Thyroid gland (tissue), 4 donors: ENCODE measurements around the gene LMAN2L. TPM values are rescaled to one million over a fixed set of nuclear protein-coding genes. Genes with fewer than 3 reads are reported as not detected.

Source experiments
- DNase-seq, 2 donors: peaks; one replicate each; pipeline ENCODE4 v3.0.0-alpha.2; 2019
- H3K27ac ChIP-seq, 3 donors: fragments of 200-600 bp; sonication (generic); 1 replicate in 2 of 3; 2 replicates in 1 of 3; pipeline ENCODE4 v1.5.1; 2016 to 2019; ENCODE audit warnings: mild to moderate bottlenecking in 1 of 3, moderate library complexity in 1 of 3
- H3K27me3 ChIP-seq: fragments of 200-600 bp; sonication (generic); one replicate; pipeline ENCODE4 v1.5.1; 2019
- H3K36me3 ChIP-seq, 2 donors: fragments of 200-600 bp; sonication (generic); one replicate each; pipeline ENCODE4 v1.5.1; 2016 to 2019
- H3K4me1 ChIP-seq, 2 donors: fragments of 200-600 bp; sonication (generic); one replicate each; pipeline ENCODE4 v1.5.1; 2017 to 2019
- H3K4me3 ChIP-seq, 3 donors: fragments of 200-600 bp; sonication (generic); replicated peaks in 1 of 3; 1 replicate in 2 of 3; 2 replicates in 1 of 3; pipeline ENCODE4 v1.5.1; 2016; ENCODE audit warnings: mild to moderate bottlenecking in 1 of 3
- H3K9me3 ChIP-seq: fragments of 200-600 bp; sonication (generic); one replicate; pipeline ENCODE4 v1.5.1; 2017
- POLR2A ChIP-seq, 2 donors: fragments of 450-650 bp; IDR thresholded peaks; one replicate each; pipeline ENCODE4 v1.6.1; 2017; ENCODE audit warnings: antibody characterized with exemption in 2 of 2, mild to moderate bottlenecking in 2 of 2, moderate library complexity in 1 of 2
- WGBS, 2 donors: methylation state at CpG; one replicate each; pipeline ENCODE4 v1.1.5; 2017; 5-methylcytosine and 5-hydroxymethylcytosine counted together
- intact Hi-C: fragments of 100-400 bp; cut with DNase I; formaldehyde crosslinking; loops from one replicate; pipeline ENCODE4 v1.15.1; 2023
- total RNA-seq, 4 donors: library from RNA; depleted of rRNA; stranded (reverse); fragments of >200 nt; gene quantifications; one replicate each; pipeline ENCODE4 v1.2.3, GENCODE V29; 2016
- TF ChIP-seq, protein P1 (sequence below), 6 experiments: fragments of 200-600 bp in 3 of 6; fragments of 450-650 bp in 3 of 6; sonication (generic) in 3 of 6; IDR thresholded peaks; one replicate each; pipeline ENCODE4 v1.5.1; 2016 to 2019; ENCODE audit warnings: antibody characterized with exemption in 6 of 6, mild to moderate bottlenecking in 2 of 6, inconsistent platforms in 1 of 6, moderate library complexity in 1 of 6

The LMAN2L gene
- total RNA-seq, 4 donors from 2014 or later: 22.8 to 32.9 (median 29.2) TPM

- Histone ChIP-seq H3K4me3 (no peak overlapping the region), H3K36me3 (no peaks in the 10 kb centered on the region), H3K27ac (no peak overlapping the region), H3K4me1 (no peaks in the 10 kb centered on the region), H3K27me3 (no peaks in the 10 kb centered on the region), H3K9me3 (no peaks in the 10 kb centered on the region)
- intact Hi-C loops: no loop called here
- WGBS, 2 donors: 96 to 97% methylated on average over 8 of the region's 8 CpGs
- DNase-seq: no peak
- TF ChIP-seq, protein P1, sequence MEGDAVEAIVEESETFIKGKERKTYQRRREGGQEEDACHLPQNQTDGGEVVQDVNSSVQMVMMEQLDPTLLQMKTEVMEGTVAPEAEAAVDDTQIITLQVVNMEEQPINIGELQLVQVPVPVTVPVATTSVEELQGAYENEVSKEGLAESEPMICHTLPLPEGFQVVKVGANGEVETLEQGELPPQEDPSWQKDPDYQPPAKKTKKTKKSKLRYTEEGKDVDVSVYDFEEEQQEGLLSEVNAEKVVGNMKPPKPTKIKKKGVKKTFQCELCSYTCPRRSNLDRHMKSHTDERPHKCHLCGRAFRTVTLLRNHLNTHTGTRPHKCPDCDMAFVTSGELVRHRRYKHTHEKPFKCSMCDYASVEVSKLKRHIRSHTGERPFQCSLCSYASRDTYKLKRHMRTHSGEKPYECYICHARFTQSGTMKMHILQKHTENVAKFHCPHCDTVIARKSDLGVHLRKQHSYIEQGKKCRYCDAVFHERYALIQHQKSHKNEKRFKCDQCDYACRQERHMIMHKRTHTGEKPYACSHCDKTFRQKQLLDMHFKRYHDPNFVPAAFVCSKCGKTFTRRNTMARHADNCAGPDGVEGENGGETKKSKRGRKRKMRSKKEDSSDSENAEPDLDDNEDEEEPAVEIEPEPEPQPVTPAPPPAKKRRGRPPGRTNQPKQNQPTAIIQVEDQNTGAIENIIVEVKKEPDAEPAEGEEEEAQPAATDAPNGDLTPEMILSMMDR (IDR thresholded peaks at IDR 0.05): no peak
- TF ChIP-seq POLR2A (IDR thresholded peaks at IDR 0.05): no peak
Measured at GRCh38 chr2:96700086-96700485, 39.8 kb downstream of the LMAN2L start.

DNA sequence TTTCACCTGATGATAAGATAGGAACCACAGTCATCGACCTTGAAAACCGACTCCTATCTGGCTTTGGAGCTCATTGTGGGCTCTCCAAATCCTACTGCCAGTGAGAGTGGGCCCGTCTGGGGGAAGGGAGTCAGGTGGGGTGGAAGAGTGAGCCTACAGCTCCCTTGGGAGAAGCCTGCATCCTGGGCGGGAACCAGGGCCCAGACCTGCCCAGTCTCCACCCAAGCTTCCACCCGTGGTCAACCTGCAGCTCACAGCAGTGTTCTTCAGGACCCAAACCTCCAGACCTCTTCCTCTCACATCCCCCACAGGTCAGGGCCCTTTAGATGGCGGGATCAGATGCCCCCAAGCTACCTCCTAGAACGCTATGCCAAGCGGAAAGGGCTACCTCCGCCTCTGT is 40.2 kb downstream of the LMAN2L start:
- DNase-seq: no peak
- Histone ChIP-seq H3K4me3 (no peak overlapping the region), H3K27ac (no peak overlapping the region), H3K27me3 (no peaks in the 10 kb centered on the region), H3K4me1 (no peaks in the 10 kb centered on the region), H3K36me3 (no peaks in the 10 kb centered on the region), H3K9me3 (no peaks in the 10 kb centered on the region)
- WGBS, 2 donors: 82 to 90% methylated on average over 8 to 9 of the region's 9 CpGs
- intact Hi-C loops: no loop called here
- TF ChIP-seq, protein P1 (IDR thresholded peaks at IDR 0.05): no peak
- TF ChIP-seq POLR2A (IDR thresholded peaks at IDR 0.05): no peak

DNA sequence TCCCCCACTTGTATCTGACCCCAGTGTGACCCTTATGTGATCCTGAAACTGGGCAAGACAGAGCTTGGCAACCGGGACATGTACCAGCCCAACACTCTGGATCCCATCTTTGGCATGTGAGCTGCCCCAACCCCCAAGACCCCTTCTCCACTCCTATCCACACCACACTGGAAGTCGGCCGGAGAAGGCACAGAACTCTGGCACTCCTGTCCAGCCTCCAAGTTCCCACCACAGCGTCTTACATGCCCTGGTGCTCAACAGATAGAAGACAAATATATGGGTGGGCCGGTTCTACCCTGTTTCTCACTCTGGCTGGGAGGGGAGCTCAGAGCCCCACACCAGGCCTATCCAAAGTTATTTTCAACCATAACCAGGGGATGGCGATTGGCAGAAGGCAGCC is 40.8 kb downstream of the LMAN2L start:
- TF ChIP-seq POLR2A (IDR thresholded peaks at IDR 0.05): no peak
- TF ChIP-seq, protein P1 (IDR thresholded peaks at IDR 0.05): no peak
- Histone ChIP-seq H3K36me3 (no peaks in the 10 kb centered on the region), H3K4me1 (no peaks in the 10 kb centered on the region), H3K4me3 (no peak overlapping the region), H3K9me3 (no peaks in the 10 kb centered on the region), H3K27ac (no peak overlapping the region), H3K27me3 (no peaks in the 10 kb centered on the region)
- WGBS, 2 donors: 92 to 96% methylated on average over 6 of the region's 6 CpGs
- intact Hi-C loops: no loop called here
- no peak for DNase-seq

DNA sequence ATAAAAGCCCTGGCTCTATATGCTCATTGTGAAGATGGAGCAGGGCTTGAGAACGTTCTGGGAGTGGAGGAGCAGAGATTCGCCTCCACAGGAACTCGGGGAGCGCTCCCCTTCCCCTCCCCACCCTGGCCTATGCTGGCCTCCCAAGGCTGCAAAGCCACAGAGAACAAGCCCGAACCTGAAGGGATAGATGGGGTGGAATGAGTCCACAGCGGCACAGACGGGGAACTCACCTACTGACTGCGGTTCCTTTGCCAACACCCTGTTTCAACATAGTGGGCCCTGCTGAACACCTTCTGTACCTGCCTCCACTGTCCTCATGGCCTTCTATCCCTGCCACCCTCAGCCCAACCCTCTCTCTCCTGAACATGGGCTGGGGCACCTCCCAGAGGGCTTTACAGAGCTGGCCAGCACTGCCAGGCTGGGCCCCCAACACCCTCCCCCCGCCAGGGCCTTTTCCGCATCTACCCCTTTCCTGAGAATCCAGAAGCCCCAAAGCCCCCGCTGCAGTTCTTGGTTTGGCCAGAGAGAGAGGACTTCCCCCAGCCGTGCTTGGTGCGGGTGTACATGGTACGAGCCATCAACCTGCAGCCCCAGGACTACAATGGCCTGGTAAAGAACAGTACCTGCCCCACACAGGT is 41.5 kb downstream of the LMAN2L start:
- TF ChIP-seq, protein P1 (IDR thresholded peaks at IDR 0.05): no peak
- TF ChIP-seq POLR2A (IDR thresholded peaks at IDR 0.05): no peak
- Histone ChIP-seq H3K4me3 (no peak overlapping the region), H3K36me3 (no peaks in the 10 kb centered on the region), H3K27ac (no peak overlapping the region), H3K4me1 (no peaks in the 10 kb centered on the region), H3K9me3 (no peaks in the 10 kb centered on the region), H3K27me3 (no peaks in the 10 kb centered on the region)
- DNase-seq: no peak
- WGBS, 2 donors: 91 to 94% methylated on average over 11 to 14 of the region's 14 CpGs
- intact Hi-C loops: no loop called here

- Histone ChIP-seq H3K27me3 (no peaks in the 10 kb centered on the region), H3K27ac (no peak overlapping the region), H3K4me1 (peaks cover 4% of the 10 kb centered on the region in 2 donors), H3K9me3 (no peaks in the 10 kb centered on the region), H3K36me3 (no peaks in the 10 kb centered on the region), H3K4me3 (no peak overlapping the region)
- TF ChIP-seq, protein P1 (IDR thresholded peaks at IDR 0.05): no peak
- no peak for TF ChIP-seq POLR2A (IDR thresholded peaks at IDR 0.05)
- WGBS, 2 donors: 44 to 75% methylated on average over 1 to 2 of the region's 2 CpGs
- no peak for DNase-seq
- intact Hi-C loops: no loop called here
Measured at GRCh38 chr2:96697476-96697875, 42.4 kb downstream of the LMAN2L start.
